Left cardiac atrium (tissue), 4 donors: ENCODE results near the gene TAF15. TPM values are rescaled to one million over a fixed set of nuclear protein-coding genes. Genes with fewer than 3 reads are reported as not detected.

ENCODE experiments used
- ATAC-seq, 2 donors: fragments of 200-7000 bp; cut with Tn5 transposase; one replicate each; pipeline ENCODE4 v1.9.1; 2020; ENCODE audit warnings: mild to moderate bottlenecking in 2 of 2, moderate library complexity in 2 of 2
- DNase-seq: peaks from one replicate; pipeline ENCODE4 v3.0.0-alpha.2; 2020
- intact Hi-C, 2 donors: fragments of 100-400 bp; cut with DNase I; formaldehyde crosslinking; loops; one replicate each; pipeline versions ENCODE4 v1.14.1 to v1.15.1; 2022 to 2023
- long read RNA-seq: library from polyadenylated mRNA; unstranded; transcript quantifications from one replicate; pipeline ENCODE4 v2.0.0, GENCODE V29; 2021
- total RNA-seq, 2 donors: library from RNA; stranded (reverse); fragmentation: NEBNext Ultra II Directional; extraction: Animal tissue kit (Norgen Biotek cat#: 25700); gene quantifications; one replicate each; pipeline ENCODE4 v1.2.1, GENCODE V29; 2021
- donor health status: DM: no; HTN: yes; CAD: no.
- donor health status: DM: no; HTN: yes; CAD: no; lungs with severe emphysema.
- donor health status: DM: yes; HTN: yes; CAD: no.
- donor health status: Dilated cardiomyopathy.

TAF15 gene
- 100 to 1,000 TPM in 1 of 2 donors, 10 to 100 TPM in 1; 97.3 to 119 TPM for total RNA-seq
- long read RNA-seq = 0 reads

DNA sequence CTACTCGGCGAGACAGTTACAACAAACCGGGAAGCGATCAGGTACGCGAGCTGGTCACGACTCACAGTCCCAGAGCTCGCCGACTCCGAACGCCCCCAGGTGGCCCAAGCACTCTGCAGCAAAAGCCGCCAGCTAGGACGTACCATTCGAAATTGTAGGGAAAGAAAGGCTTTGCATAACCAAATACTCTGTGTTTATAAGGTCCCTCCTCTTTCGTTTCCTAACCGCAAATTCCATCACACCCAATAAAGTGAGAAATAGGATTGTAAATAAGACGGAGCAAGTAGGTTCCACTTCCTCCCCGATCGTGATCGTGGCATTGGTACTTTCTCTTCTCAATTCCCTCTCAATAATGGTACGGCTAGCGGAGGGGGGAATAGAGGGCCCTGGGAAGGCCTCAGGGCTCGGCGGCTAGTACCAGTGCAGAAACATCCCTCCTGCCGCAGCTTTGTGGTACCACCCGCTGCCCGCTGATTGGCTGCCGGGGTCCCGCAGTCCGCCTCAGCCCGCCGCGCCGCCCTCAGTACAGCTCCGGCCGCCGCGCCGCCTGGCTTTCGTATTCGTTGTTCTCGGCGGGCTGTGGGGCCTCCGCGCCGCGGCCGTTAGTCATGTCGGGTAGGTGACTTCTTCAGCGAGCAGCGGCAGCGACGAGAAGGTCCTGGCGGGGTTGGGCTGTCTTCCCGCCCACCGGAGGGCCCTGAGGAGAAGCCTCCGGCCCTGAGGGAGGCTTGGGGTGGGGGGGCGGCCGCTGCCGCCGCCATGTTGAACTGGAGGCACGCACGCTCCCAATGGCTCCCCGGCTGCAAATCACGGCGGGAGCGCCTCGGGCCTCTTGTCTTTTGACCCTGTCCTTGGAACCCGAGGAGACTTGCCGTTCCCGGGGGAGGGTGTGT is at the start of gene TAF15:
TAF15 (plus strand) TSS at position 523 of the 893 bp plus-strand sequence; CDS start at position 609, 86 bp downstream.
- intact Hi-C loops = loop anchor here in 1 of 2 donors (2.0 kb wide), 1 partner anchor 44 kb away; no protein-coding TSS in a partner anchor
- ATAC-seq = peak; percentile 98 to 99
- peak; percentile 96 for DNase-seq

DNA sequence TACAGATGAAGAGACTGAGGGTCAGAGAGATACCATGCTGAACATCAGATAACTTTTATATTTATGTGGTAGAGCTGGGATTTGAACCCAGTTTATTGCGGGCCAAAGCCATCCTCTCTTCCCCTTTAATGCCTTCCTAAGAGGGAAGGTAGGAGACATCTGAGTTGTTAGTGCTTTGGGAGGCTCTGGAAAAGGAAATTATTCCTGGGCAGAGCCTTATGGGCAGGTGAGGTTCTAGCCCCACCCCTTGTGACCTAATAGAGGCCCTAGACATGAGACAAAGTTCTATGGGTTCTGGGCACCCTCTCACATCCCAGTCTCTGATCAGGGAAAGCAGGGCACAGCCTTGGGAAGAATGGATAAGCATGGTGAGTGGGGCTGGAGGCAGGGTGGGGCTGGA is 48.7 kb upstream of the TAF15 start, which contains the start of gene C17orf50:
C17orf50 (plus strand) TSS at position 301 of the 400 bp plus-strand sequence; CDS start at position 356, 55 bp downstream.
- ATAC-seq = no peak
- intact Hi-C loops = no loop called here
- no peak for DNase-seq

DNA sequence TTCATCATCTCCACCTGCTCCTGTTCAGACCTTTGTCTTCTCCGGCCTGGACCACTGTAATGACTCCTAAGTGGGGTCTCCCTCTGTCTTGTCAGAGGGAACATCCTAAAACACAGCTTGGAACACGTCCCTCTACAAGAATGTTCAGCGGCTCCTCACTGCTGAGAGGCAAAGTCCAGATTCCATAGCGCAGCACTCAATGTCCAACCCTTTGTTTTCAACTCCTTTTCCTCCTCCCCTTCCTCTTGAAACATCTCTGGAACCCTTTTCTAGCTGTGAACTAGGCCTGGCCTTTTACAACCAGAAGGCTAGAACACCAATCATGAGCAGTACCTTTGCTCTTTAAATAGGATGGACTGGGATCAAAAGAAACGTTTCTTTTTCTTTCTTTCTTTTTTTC is 47.7 kb upstream of the TAF15 start:
- DNase-seq (no peak), ATAC-seq (no peak)
- intact Hi-C loops = no loop called here

DNA sequence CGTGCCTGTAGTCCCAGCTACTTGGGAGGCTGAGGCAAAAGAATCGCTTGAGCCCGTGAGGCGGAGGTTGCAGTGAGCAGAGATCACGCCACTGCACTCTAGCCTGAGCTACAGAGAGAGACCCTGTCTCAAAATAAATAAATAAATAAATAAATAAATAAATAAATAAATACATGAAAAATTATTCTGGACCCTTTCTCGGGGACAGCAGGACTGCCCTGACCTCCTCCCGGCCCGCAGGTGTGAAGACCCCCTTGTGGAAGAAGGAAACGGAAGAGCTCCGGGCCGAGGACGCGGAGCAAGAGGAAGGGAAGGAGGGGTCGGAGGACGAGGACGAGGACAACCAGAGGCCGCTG is 45.5 kb upstream of the TAF15 start:
- ATAC-seq (no peak), DNase-seq (no peak)
- intact Hi-C loops = loop anchor here (1.0 to 2.0 kb wide), 2 partner anchors 41 to 45 kb away; partner anchors contain the start of gene TAF15 (in 1 of the 2)

DNA sequence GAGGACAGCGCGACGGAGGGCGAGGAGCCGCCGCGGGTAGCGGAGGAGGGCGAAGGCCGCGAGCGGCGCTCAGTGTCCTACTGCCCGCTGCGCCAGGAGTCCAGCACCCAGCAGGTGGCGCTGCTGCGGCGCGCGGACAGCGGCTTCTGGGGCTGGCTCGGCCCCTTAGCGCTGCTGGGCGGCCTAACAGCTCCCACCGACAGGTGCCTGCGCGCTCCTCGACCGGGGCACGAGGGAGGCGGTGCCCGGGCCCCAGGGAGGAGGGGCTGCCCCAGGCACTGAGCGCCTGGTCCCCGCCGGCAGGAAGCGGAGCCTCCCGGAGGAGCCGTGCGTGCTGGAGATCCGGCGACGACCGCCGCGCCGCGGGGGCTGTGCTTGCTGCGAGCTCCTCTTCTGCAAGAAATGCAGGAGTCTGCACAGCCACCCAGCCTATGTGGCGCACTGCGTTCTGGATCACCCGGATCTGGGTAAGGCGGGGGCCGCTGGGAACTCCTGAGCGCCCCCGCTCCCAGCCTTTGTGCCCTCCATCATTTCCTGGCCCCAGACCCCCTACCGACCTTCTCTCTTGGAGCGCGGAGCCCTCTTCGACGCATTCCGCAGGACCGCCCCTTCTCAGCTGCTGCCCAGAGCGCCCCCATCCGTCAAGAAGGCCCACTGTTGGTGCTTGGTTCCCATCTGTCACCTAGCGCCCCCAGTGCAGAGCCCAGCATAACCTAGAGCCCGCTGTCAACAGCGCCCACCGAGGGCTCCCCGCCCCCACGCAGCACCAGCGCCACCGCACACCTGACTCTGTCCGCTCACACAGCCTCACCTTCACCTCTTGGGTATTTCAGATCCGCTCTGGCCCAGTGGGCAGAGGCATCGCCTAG is 44.9 kb upstream of the TAF15 start:
- intact Hi-C loops = loop anchor here (1.0 to 2.0 kb wide), 2 partner anchors 40 to 44 kb away; partner anchors contain the start of gene TAF15 (in 1 of the 2)
- DNase-seq = peak; percentile 90
- ATAC-seq = peak; percentile 93 to 95

DNA sequence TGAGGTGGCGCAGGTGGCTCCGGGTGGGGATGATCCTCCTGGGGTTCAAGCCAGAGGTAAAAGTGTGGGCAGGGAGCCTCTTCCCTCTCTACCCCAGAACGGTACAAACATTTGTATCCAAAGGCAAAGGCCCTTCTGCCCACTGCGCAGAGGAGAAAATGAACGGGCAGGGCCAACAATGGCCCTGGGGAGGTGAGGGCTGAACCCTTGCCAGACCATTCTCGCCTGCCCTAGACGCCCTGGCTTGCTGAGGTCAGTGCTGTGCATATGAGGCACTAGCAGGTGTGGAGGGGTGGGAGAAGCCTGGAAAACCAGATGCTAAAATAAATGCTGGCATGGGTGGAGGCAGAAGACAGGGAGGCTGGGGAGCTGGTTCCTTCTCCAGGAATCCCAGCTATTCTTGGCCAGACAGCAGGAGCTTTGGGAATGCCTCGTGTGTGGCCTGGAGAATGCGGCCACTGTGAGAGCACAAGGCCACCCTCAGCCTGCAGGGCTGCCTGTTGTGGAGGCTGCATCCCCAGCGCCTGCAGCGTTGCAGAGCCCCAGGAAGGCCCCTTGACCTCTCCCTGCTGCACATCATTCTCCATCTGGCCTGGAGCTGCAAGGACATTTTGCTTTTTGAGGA is 44.1 kb upstream of the TAF15 start:
- intact Hi-C loops = loop anchor here in 1 of 2 donors (2.0 kb wide), 1 partner anchor 44 kb away; the partner anchor contains the start of gene TAF15
- no peak for ATAC-seq

DNA sequence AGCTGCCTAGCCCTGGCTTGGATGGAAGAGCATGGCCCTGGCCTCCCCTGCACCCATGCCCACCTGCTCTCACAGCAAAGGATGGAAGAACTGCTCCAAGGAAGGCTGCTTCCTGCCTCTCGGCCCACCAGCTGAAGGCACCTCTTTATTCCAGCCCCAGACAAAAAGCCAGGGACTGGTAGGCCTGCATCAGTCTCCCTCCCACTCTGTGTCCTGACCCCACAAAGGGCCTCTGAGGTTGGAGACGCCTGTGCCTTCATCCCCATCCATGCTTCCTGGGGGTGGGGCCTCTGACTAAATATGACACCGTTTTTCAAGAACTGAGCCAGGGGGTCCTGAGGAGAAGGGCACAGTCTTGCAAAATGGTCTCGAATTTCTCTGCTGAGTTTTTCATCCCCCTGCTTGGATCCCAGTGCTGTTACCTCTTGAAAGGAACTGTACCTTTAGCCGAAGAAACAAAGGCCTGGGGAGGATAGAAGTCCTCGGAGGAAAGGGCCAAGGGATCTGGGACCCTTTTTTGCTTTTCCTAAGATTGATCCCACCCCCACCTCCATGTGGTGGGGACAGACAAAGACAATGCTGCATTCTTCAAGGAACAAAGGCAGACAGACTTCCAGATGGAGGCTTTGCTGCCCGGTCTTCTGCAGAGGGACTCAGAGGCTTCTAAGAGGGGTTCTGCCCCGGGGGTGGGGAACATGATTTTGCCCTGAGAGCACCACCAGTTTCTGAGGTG is 43.4 kb upstream of the TAF15 start:
- ATAC-seq = no peak
- intact Hi-C loops = loop anchor here in 1 of 2 donors (2.0 kb wide), 1 partner anchor 43 kb away; the partner anchor contains the start of gene TAF15

More for the DNA sequence above, 44.1 kb upstream of the TAF15 start:
- DNase-seq = no peak

DNA sequence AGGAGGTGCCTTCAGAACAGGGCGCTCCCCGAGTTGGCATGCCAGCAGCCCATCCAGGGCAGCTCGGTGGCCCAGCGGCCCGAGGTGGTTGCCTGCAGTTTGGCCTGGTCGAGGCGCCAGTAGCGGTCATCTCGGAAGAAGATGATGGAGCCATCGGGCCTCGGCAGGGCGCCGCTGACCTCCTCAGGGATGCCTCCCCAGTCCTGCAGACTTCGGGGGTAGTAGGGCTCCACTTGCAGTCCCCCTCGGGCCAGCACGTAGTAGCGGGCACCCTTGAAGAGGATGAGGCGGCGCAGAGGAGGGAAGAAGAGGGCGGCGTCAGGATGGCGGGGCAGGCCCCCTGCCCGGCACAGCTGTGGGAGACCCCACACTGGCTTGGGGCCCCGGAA is 42.8 kb upstream of the TAF15 start:
- DNase-seq (no peak), ATAC-seq (no peak)
- intact Hi-C loops = no loop called here

More for the DNA sequence above, 43.4 kb upstream of the TAF15 start:
- no peak for DNase-seq

DNA sequence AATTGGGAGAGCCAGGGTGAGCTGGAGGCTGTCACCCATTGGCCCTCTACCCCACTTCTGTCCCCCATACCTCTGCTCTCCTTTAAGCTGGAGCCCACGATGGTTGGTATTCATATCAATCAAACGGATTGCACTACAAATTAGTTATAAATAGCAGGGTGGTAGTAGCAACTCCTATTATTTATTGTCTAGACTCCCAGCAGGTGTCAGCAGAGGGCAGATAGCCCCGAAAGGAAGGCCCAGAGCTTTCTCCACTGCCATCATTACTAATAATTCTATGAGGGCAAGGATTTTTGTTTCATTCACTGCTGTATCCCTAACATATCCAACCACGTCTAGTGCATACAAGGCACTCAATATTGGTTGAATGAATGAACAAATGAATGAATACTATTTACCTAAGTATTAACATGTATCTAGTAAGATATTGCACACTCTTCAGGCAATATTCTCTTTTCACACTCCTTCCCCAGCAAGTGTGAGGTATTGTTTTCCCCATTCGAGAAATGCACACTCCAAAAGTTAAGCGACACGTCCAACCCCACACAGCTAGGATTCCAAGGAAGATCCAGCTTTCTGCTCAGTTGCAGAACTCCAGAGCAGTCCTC is 42.3 kb upstream of the TAF15 start:
- DNase-seq = no peak
- ATAC-seq = no peak
- intact Hi-C loops = no loop called here

DNA sequence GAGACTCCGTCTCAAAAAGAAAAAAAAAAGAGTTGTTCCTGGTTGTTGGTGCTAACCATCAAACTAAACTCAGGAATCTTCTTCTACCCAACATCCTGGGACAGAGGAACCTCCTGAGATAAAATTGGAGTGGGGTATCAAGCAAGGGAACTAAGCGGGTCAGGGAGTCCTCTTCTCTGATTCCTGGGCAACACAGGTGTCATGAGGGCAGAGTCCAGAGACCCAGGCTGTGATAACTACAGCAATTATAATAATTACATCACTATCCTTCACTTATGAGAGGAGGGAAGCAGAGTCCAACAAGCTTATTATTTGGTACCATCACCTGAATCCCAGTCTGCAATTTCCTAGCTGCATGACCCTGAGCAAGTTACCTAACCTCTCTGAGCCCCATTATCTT is 40.5 kb upstream of the TAF15 start:
- ATAC-seq (no peak), DNase-seq (no peak)
- intact Hi-C loops = no loop called here

DNA sequence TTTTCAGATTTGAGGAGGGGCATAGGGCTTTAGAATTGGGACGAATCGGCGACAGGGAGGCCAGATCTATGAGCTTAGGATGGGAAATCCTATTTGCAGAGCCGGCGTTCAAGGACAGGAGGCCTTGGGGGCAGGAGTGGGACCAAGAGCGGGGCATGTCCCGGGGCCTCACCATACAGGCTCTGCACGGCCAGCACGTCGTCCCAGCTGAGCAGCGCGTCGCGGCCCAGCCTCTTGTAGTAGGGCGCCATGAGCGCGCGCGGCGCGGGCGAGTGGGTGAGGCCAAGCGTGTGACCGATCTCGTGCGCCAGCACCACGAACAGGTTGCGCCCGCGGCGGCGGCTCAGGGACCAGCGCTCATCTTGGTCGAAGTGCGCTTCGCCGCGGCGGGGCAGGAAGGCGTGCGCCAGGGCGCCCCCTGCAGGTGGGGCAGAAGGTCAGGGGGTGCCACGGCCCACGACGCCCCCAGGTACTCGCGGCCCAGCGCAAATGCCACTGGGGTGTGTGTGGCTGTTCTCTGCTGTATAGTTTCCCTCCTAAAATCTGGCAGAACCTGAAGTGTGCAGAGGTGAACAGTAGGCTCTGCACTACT is 39.3 kb upstream of the TAF15 start:
- DNase-seq = no peak
- ATAC-seq = no peak
- intact Hi-C loops = no loop called here

DNA sequence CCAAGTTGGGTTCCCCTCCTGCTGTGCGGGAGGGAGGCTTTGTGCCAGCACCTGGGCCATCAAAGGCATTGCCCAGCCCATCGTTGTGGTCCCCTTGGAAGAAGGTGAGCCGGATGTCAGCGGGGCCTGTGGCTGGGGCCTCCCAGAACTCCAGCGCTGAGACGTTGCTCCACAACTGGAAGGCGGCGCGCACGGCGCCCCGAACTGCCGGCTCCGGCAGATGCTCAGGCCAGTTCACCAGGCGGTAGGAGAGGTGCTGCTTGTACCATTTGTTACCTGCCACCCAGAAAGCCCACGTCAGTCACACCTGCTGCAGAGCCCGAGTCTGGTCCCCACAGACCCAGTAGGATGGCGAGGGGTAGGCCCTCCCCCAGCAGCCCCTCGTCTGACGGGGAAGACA is 36.2 kb upstream of the TAF15 start:
- ATAC-seq (no peak), DNase-seq (no peak)
- intact Hi-C loops = no loop called here

DNA sequence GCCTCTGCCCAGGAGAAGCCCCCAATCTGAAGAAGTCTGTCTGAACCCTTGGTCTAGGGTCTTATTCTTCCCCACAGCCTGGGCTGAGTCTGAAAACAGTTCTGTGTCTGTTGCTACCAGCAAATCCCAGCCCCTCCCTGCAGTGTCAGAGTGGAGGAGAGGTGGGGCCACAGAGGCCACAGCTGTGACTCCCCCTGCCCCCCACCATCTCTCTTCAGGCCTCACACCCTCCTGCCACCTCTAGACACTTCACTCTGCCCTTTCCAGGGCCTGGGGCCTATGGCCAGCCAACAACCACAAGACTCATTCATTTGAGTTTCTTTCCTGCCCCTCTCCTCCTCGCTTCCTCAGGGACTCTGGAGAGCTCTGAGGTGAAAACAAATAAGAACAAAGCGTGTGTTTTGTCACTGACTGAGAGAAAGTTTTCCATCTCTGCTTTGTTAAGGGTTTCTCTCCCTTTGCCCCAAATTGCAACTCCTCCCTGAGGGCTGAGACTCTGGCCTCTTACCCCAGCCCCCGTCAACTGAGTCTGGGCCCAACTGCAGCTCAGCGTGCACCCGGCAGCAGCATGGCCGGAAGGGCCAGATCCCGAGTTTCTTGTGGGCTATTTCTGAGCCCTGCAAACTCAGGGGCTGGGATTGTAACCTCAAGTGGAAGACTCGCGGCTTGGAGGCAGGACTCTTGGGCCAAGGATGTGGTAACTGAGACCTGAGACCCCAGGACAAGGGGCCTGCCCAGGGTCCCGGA is 35.4 kb upstream of the TAF15 start:
- DNase-seq (no peak), ATAC-seq (peak; percentile 30 to 55)
- intact Hi-C loops = no loop called here

DNA sequence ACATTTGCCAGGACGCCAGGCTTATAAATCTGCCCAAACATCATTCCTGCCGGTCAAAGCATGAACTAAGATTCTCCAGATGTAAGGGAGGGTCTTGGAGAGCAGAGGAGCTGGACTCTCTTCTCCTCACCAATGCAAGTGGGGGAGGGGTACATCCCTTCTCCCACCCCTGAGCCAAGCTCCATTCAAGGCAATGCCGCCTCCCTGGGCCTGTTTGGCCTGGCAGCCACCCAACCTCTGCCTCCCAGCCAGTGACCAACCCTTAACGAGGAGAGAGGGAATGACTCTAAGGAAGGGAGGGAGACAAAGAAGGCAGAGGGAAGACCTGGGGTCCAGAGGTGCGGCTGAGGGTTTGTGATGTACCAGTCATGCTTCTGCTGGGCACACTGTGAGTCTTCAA is 34.8 kb upstream of the TAF15 start:
- ATAC-seq (peak; percentile 80 to 84), DNase-seq (peak; percentile 67)
- intact Hi-C loops = no loop called here

DNA sequence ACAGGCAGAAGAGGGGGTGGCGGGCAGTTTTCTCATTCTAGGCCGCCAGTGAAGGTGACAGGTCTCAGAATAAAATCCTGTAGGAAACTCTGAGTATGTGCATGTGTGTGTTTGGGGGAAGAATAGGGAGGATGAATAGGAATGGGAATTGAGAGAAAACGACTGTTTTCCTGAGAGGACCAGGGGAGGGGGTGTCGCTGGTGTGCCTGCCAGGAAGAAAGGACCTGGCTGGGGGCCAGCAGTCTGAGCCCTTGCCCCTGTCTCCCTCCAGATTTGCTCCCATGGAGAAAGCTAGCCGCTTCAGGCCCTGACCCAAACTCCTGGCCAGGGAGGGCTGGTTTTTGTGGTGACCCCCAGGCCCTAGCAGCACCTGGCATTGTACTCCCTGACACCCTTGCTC is 34.2 kb upstream of the TAF15 start:
- no peak for ATAC-seq
- intact Hi-C loops = no loop called here
- no peak for DNase-seq

DNA sequence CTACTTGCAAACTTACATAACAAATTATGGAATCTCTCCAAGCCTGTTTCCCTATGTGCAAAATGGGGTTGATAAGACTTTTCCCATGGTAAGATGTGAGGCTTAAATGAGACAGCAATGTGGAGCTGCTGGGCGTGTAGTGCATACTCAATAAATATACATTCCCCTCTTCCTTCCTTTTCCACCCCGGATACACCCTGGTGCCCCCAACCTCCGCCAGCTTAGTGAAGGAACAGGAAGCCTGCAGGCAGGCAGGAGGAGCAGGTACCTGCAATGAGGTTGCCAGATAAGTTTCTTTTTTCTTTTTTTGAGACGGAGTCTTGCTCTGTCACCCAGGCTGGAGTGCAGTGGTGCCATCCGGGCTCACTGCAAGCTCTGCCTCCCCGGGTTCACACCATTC is 33.7 kb upstream of the TAF15 start:
- no peak for ATAC-seq
- no peak for DNase-seq
- intact Hi-C loops = no loop called here

DNA sequence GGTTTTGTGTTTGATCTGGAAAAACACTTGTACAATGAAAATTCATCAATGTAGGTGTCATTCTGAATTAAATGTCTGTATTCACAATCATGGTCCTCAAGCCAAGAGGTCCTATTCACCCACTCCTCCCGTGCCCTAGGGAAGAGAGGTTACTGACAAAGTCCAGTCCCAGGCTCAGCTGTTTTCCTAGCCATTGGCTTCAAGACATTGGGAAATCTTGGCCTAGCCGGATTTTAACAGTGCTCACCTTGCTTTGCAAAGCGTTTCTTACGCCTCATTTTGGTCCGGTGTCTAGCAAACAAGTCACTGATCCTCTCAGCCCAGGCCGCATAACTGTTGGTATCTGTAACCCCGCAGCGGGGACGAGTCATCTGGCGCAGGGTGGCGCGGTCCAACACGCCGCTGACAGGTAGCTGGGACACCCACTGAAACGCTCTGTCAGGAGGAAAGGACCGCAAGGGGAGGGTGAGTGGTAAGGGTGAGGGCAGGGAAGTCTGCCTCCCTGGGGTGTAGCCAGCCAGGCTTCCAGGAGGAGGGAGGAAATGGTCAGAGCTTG is 30.6 kb upstream of the TAF15 start:
- intact Hi-C loops = no loop called here
- DNase-seq (no peak), ATAC-seq (no peak)
